Psoas muscle (tissue), 8 donors: ENCODE measurements around the gene SAA4. TPM values are rescaled to one million over a fixed set of nuclear protein-coding genes. Genes with fewer than 3 reads are reported as not detected.

Source experiments
- ATAC-seq, 4 donors: fragments of 200-7000 bp; cut with Tn5 transposase; one replicate each; pipeline ENCODE4 v1.9.1; 2020; ENCODE audit warnings: moderate library complexity in 3 of 4, mild to moderate bottlenecking in 2 of 4
- DNase-seq, 2 donors: peaks; one replicate each; pipeline ENCODE4 v3.0.0-alpha.2; 2020
- H3K27ac ChIP-seq: fragments of 200-600 bp; one replicate; pipeline ENCODE4 v1.8.0; 2022
- H3K27me3 ChIP-seq, 3 donors: fragments of 200-600 bp in 1 of 3; one replicate each; pipeline versions ENCODE4 v1.6.1 to v1.8.0; 2013 to 2022; ENCODE audit warnings: low read length in 2 of 3, mild to moderate bottlenecking in 2 of 3, moderate library complexity in 1 of 3; ENCODE audit not compliant: insufficient read depth in 3 of 3
- H3K36me3 ChIP-seq, 2 donors: fragments of 200-600 bp in 1 of 2; one replicate each; pipeline versions ENCODE4 v1.6.1 to v1.8.0; 2013 to 2022; ENCODE audit warnings: low read depth in 1 of 2, mild to moderate bottlenecking in 1 of 2, moderate library complexity in 1 of 2; ENCODE audit not compliant: insufficient read depth in 1 of 2
- H3K4me1 ChIP-seq: fragments of 200-600 bp; one replicate; pipeline ENCODE4 v1.8.0; 2022
- H3K4me3 ChIP-seq: fragments of 200-600 bp; one replicate; pipeline ENCODE4 v1.8.0; 2022; ENCODE audit warnings: mild to moderate bottlenecking
- H3K9me3 ChIP-seq: fragments of 200-600 bp; one replicate; pipeline ENCODE4 v1.8.0; 2022
- CTCF ChIP-seq: fragments of 200-600 bp; IDR thresholded peaks from one replicate; pipeline ENCODE4 v1.8.0; 2022; ENCODE audit warnings: antibody characterized with exemption
- WGBS, 3 donors: extraction: QIAGEN DNeasy Blood & Tissue Kit; methylation state at CpG; one replicate each; pipeline versions ENCODE4 v1.1.6 to v1.1.7; 2013; 5-methylcytosine and 5-hydroxymethylcytosine counted together
- intact Hi-C, 2 donors: fragments of 100-400 bp; cut with DNase I; formaldehyde crosslinking; loops; one replicate each; pipeline versions ENCODE4 v1.11.0 to v1.14.2; 2022
- polyA plus RNA-seq, 3 donors: library from polyadenylated mRNA; stranded (reverse); fragments of 200-250 nt; gene quantifications; one replicate each; pipeline ENCODE4 v1.2.3, GENCODE V29; 2013
- total RNA-seq, 4 donors: library from RNA; stranded (reverse); fragmentation: NEBNext Ultra II Directional in 2 of 4; extraction: Animal tissue kit (Norgen Biotek cat#: 25700) in 2 of 4; gene quantifications; one replicate each; pipeline versions ENCODE4 v1.2.1 to v1.2.4, GENCODE V29; 2021 to 2023
- donor health status: healthy with polysubstance abuse.
- donor health status: DM: no; HTN: no; CAD: no; lungs with moderate emphysema.
- donor health status: Bipolar disorder and iron deficiency.
- donor health status: healthy.
- donor health status: DM: yes; HTN: yes; CAD: no.
- donor health status: DM: no; HTN: no; CAD: no.
- donor health status: DM: no; HTN: no; CAD: no.
- donor health status: DM: yes; HTN: yes; CAD: no.

SAA4 gene
- total and polyA plus RNA-seq, 7 donors, result 0.05 to 2.9 (median 0.46) TPM; not detected in 4

GRCh38 chr11:18229501-18229900 lies 7.1 kb downstream of the SAA4 start:
- Histone ChIP-seq H3K36me3 (no peaks in the 10 kb centered on the region), H3K9me3 (no peaks in the 10 kb centered on the region), H3K27me3 (peaks cover 0 to 2% (median 0%) of the 10 kb centered on the region in 3 donors), H3K4me3 (no peak overlapping the region), H3K4me1 (no peaks in the 10 kb centered on the region), H3K27ac (no peak overlapping the region)
- 72 to 81% (median 79%) methylated on average over 2 to 3 of the region's 3 CpGs for WGBS, 3 donors
- ATAC-seq (no peak), DNase-seq (no peak)
- no peak for TF ChIP-seq CTCF
- intact Hi-C loops, result no loop called here

- Histone ChIP-seq H3K4me1 (no peaks in the 10 kb centered on the region), H3K27ac (no peak overlapping the region), H3K9me3 (no peaks in the 10 kb centered on the region), H3K36me3 (no peaks in the 10 kb centered on the region), H3K4me3 (no peak overlapping the region), H3K27me3 (no peaks in the 10 kb centered on the region)
- ATAC-seq (no peak), DNase-seq (no peak)
- WGBS, 3 donors, result 57 to 60% (median 57%) methylated on average over 2 of the region's 2 CpGs
- intact Hi-C loops, result no loop called here
- no peak for TF ChIP-seq CTCF
Observed at GRCh38 chr11:18225913-18226312, 10.7 kb downstream of the SAA4 start.

- Histone ChIP-seq H3K4me3 (no peak overlapping the region), H3K4me1 (no peaks in the 10 kb centered on the region), H3K27ac (no peak overlapping the region), H3K27me3 (no peaks in the 10 kb centered on the region), H3K9me3 (no peaks in the 10 kb centered on the region), H3K36me3 (no peaks in the 10 kb centered on the region)
- ATAC-seq, result no peak
- TF ChIP-seq CTCF, result no peak
- DNase-seq, result no peak
- WGBS, 3 donors, result 43 to 80% (median 67%) methylated on average over 3 of the region's 3 CpGs
- intact Hi-C loops, result no loop called here
Observed at GRCh38 chr11:18223591-18224387, 12.8 kb downstream of the SAA4 start.

- intact Hi-C loops, result no loop called here
- H3K36me3 ChIP-seq, result no peaks in the 10 kb centered on the region
- H3K9me3 ChIP-seq, result no peaks in the 10 kb centered on the region
- DNase-seq (no peak), ATAC-seq (no peak)
- H3K27me3 ChIP-seq, result no peaks in the 10 kb centered on the region
- no peaks in the 10 kb centered on the region for H3K4me1 ChIP-seq
- H3K27ac ChIP-seq, result no peak overlapping the region
- no peak for TF ChIP-seq CTCF
- H3K4me3 ChIP-seq, result no peak overlapping the region
- WGBS, 3 donors, result 91 to 96% (median 94%) methylated on average over 3 of the region's 3 CpGs
Observed at GRCh38 chr11:18222814-18223421, 13.7 kb downstream of the SAA4 start.
